IMR-90 (cell line): ENCODE data around the gene SV2C. TPM values are rescaled to one million over a fixed set of nuclear protein-coding genes. Genes with fewer than 3 reads are reported as not detected.

Experiments
- ATAC-seq: fragments of 200-7000 bp; cut with Tn5 transposase; 2 replicates; pipeline ENCODE4 v1.9.1; 2020; ENCODE audit warnings: low read depth, mild to moderate bottlenecking, moderate library complexity
- BruUV-seq: library from RNA; stranded (reverse); fragments of 400-500 nt; replicated peaks from 2 replicates; lab custom pipeline; 2021; lab: Mats Ljungman, UMichigan
- CTCF ChIA-PET: fragments of 300-600 bp; formaldehyde crosslinking; extraction: SDS; loops from one replicate; lab custom pipeline; 2021; ENCODE audit warnings: antibody characterized with exemption; lab: Yijun Ruan, JAX
- POLR2A ChIA-PET: fragments of 300-600 bp; sonication (Branson Sonifier 250); formaldehyde crosslinking; loops from one replicate; lab custom pipeline; 2022; ENCODE audit warnings: antibody characterized with exemption; ENCODE audit not compliant: unreplicated experiment; lab: Charles Lee
- DNase-seq: peaks from one replicate; pipeline ENCODE4 v3.0.0; 2013
- H2AFZ ChIP-seq: replicated peaks from 2 replicates; pipeline ENCODE3; 2013; ENCODE audit warnings: low read length, mild to moderate bottlenecking; ENCODE audit not compliant: poor library complexity
- H2AK5ac ChIP-seq: 2 replicates; pipeline ENCODE4 v1.6.1; 2013; ENCODE audit warnings: low read depth, low read length, inconsistent platforms
- H2AK9ac ChIP-seq: replicated peaks from 2 replicates; pipeline ENCODE3; 2013; ENCODE audit warnings: mild to moderate bottlenecking, low read depth, low read length, moderate library complexity; ENCODE audit not compliant: poor library complexity
- H2BK120ac ChIP-seq: 2 replicates; pipeline ENCODE4 v1.6.1; 2013; ENCODE audit warnings: low read depth, low read length, inconsistent platforms
- H2BK15ac ChIP-seq: 3 replicates; pipeline ENCODE4 v1.6.1; 2013; ENCODE audit warnings: low read depth, low read length, inconsistent platforms
- H2BK20ac ChIP-seq: 2 replicates; pipeline ENCODE4 v1.6.1; 2013; ENCODE audit warnings: low read depth, mild to moderate bottlenecking, inconsistent platforms, low read length, moderate library complexity
- H2BK5ac ChIP-seq: 2 replicates; pipeline ENCODE4 v1.6.1; 2013; ENCODE audit warnings: mild to moderate bottlenecking, low read depth, low read length, inconsistent platforms; ENCODE audit not compliant: poor library complexity, severe bottlenecking
- H3K14ac ChIP-seq: replicated peaks from 2 replicates; pipeline ENCODE4 v1.6.1; 2013; ENCODE audit warnings: low read depth, low read length, inconsistent platforms
- H3K18ac ChIP-seq: 2 replicates; pipeline ENCODE4 v1.6.1; 2013; ENCODE audit warnings: low read depth, low read length, control low read depth
- H3K23ac ChIP-seq: 2 replicates; pipeline ENCODE4 v1.6.1; 2013; ENCODE audit warnings: low read depth, low read length, inconsistent platforms
- H3K27ac ChIP-seq: 2 replicates; pipeline ENCODE4 v1.5.1; 2013; ENCODE audit warnings: mild to moderate bottlenecking, control low read depth, low read length; ENCODE audit not compliant: insufficient read depth
- H3K27me3 ChIP-seq: 2 replicates; pipeline ENCODE4 v1.6.1; 2013; ENCODE audit warnings: low read length; ENCODE audit not compliant: control insufficient read depth, insufficient read depth
- H3K36me3 ChIP-seq: 2 replicates; pipeline ENCODE4 v1.6.1; 2013; ENCODE audit warnings: low read length, mixed read lengths; ENCODE audit not compliant: control insufficient read depth, insufficient read depth
- H3K4ac ChIP-seq: 2 replicates; pipeline ENCODE4 v1.6.1; 2013; ENCODE audit warnings: low read depth, low read length, inconsistent platforms
- H3K4me1 ChIP-seq: 2 replicates; pipeline ENCODE4 v1.6.1; 2013; ENCODE audit warnings: low read length, mixed read lengths; ENCODE audit not compliant: control insufficient read depth, insufficient read depth
- H3K4me2 ChIP-seq: 2 replicates; pipeline ENCODE4 v1.6.1; 2013; ENCODE audit warnings: low read depth, mild to moderate bottlenecking, control low read depth, low read length, moderate library complexity
- H3K4me3 ChIP-seq: 2 replicates; pipeline ENCODE4 v1.5.1; 2013; ENCODE audit warnings: low read depth, mild to moderate bottlenecking, control low read depth, low read length, moderate library complexity; ENCODE audit not compliant: insufficient read depth
- H3K56ac ChIP-seq: 2 replicates; pipeline ENCODE4 v1.6.1; 2013; ENCODE audit warnings: low read length, inconsistent platforms; ENCODE audit not compliant: insufficient read depth; ENCODE audit errors: extremely low read depth
- H3K79me1 ChIP-seq, 2 experiments: 2 replicates each; pipeline ENCODE4 v1.6.1; 2013; ENCODE audit warnings: low read length in 2 of 2, inconsistent platforms in 1 of 2, low read depth in 1 of 2
- H3K9ac ChIP-seq: 2 replicates; pipeline ENCODE4 v1.6.1; 2013; ENCODE audit warnings: low read depth, low read length, control low read depth
- H3K9me1 ChIP-seq: 2 replicates; pipeline ENCODE4 v1.6.1; 2013; ENCODE audit warnings: low read length, inconsistent platforms; ENCODE audit not compliant: insufficient read depth
- H3K9me3 ChIP-seq: 2 replicates; pipeline ENCODE4 v1.6.1; 2013; ENCODE audit warnings: low read length; ENCODE audit not compliant: control insufficient read depth, insufficient read depth
- H4K20me1 ChIP-seq: 2 replicates; pipeline ENCODE4 v1.6.1; 2013; ENCODE audit warnings: low read length, inconsistent platforms; ENCODE audit not compliant: insufficient read depth
- H4K5ac ChIP-seq: 2 replicates; pipeline ENCODE4 v1.6.1; 2013; ENCODE audit warnings: mild to moderate bottlenecking, low read depth, low read length, control low read depth
- H4K8ac ChIP-seq, 2 experiments: 2 replicates each; pipeline ENCODE4 v1.6.1; 2013; ENCODE audit warnings: low read depth in 2 of 2, low read length in 2 of 2, control low read depth in 1 of 2, inconsistent platforms in 1 of 2
- H4K91ac ChIP-seq: 2 replicates; pipeline ENCODE4 v1.6.1; 2013; ENCODE audit warnings: low read depth, low read length, inconsistent platforms; ENCODE audit not compliant: insufficient read depth
- BHLHE40 ChIP-seq: fragments of 150-350 bp; IDR thresholded peaks from 2 replicates; pipeline ENCODE4 v1.6.1; 2016; ENCODE audit warnings: mild to moderate bottlenecking, low read depth, low read length
- CEBPB ChIP-seq: IDR thresholded peaks from 2 replicates; pipeline ENCODE4 v1.6.1; 2012; ENCODE audit warnings: low read depth, low read length, improper control_type of control experiment
- CHD1 ChIP-seq: IDR thresholded peaks from 2 replicates; pipeline ENCODE4 v1.6.1; 2012; ENCODE audit warnings: low read depth, low read length, improper control_type of control experiment
- FOS ChIP-seq: fragments of 150-350 bp; IDR thresholded peaks from 2 replicates; pipeline ENCODE4 v1.6.1; 2016; ENCODE audit warnings: low read depth, low read length
- MAFK ChIP-seq: IDR thresholded peaks from 2 replicates; pipeline ENCODE4 v1.6.1; 2012; ENCODE audit warnings: low read depth, low read length, improper control_type of control experiment
- MAZ ChIP-seq: IDR thresholded peaks from 2 replicates; pipeline ENCODE4 v1.6.1; 2012; ENCODE audit warnings: low read depth, mild to moderate bottlenecking, low read length, improper control_type of control experiment, moderate library complexity, borderline replicate concordance
- MXI1 ChIP-seq: IDR thresholded peaks from 2 replicates; pipeline ENCODE4 v1.6.1; 2012; ENCODE audit warnings: low read depth, mild to moderate bottlenecking, low read length, moderate library complexity, borderline replicate concordance
- NFE2L2 ChIP-seq: fragments of 150-350 bp; IDR thresholded peaks from 2 replicates; pipeline ENCODE4 v1.6.1; 2016; ENCODE audit warnings: low read depth, mild to moderate bottlenecking, low read length
- POLR2A ChIP-seq: IDR thresholded peaks from 2 replicates; pipeline ENCODE4 v1.6.1; 2012; ENCODE audit warnings: mild to moderate bottlenecking, low read depth, low read length
- RAD21 ChIP-seq: IDR thresholded peaks from 2 replicates; pipeline ENCODE4 v1.6.1; 2012; ENCODE audit warnings: low read length, improper control_type of control experiment
- RCOR1 ChIP-seq: IDR thresholded peaks from 2 replicates; pipeline ENCODE4 v1.6.1; 2012; ENCODE audit warnings: mild to moderate bottlenecking, low read length, improper control_type of control experiment; ENCODE audit not compliant: insufficient replicate concordance
- RFX5 ChIP-seq: IDR thresholded peaks from 2 replicates; pipeline ENCODE4 v1.8.0; 2012; ENCODE audit warnings: low read depth, mild to moderate bottlenecking, low read length, moderate library complexity
- SMC3 ChIP-seq: fragments of 150-350 bp; IDR thresholded peaks from 2 replicates; pipeline ENCODE4 v1.6.1; 2016; ENCODE audit warnings: low read depth, mild to moderate bottlenecking, antibody characterized with exemption, low read length, moderate library complexity
- dilution Hi-C: fragments of 300-500 bp; cut with HindIII; formaldehyde crosslinking; loops from one replicate; pipeline ENCODE4 v1.14.3; 2018; ENCODE audit warnings: low sequenced_read_pairs; ENCODE audit not compliant: unreplicated experiment
- in situ Hi-C: fragments of 300-500 bp; cut with MboI; formaldehyde crosslinking; loops from 3 replicates; pipeline ENCODE4 v1.14.3; 2019; ENCODE audit warnings: low sequenced_read_pairs, inconsistent platforms, mixed read lengths
- intact Hi-C: fragments of 100-400 bp; cut with micrococcal nuclease; formaldehyde crosslinking; loops from 2 replicates; pipeline ENCODE4 v1.10.0; 2022
- polyA plus RNA-seq, 3 experiments: library from polyadenylated mRNA; depleted of rRNA; stranded (reverse); fragments of >200 nt; gene quantifications; 2 replicates each; pipeline ENCODE4 v1.2.3, GENCODE V29; 2012; ENCODE audit warnings: low replicate concordance in 1 of 3
- total RNA-seq: library from RNA; depleted of rRNA; stranded (reverse); fragments of >200 nt; gene quantifications from 2 replicates; pipeline ENCODE4 v1.2.3, GENCODE V29; 2012
- TF ChIP-seq, protein P1 (sequence below): fragments of 150-350 bp; IDR thresholded peaks from 2 replicates; pipeline ENCODE4 v1.6.1; 2017; ENCODE audit warnings: mild to moderate bottlenecking, antibody characterized with exemption, low read length, low read depth
- TF ChIP-seq, protein P2 (sequence below): conservative IDR thresholded peaks from 2 replicates; pipeline ENCODE4 v1.5.1; 2012; ENCODE audit warnings: mild to moderate bottlenecking, low read depth, low read length, improper control_type of control experiment
- TF ChIP-seq, protein P3 (sequence below): fragments of 150-350 bp; IDR thresholded peaks from 2 replicates; pipeline ENCODE4 v1.6.1; 2016; ENCODE audit warnings: low read depth, mild to moderate bottlenecking, low read length, moderate library complexity, borderline replicate concordance

The SV2C gene
- total and polyA plus RNA-seq, 2 of the 4 experiments (the other 2 are of a cell fraction) = not detected

DNA sequence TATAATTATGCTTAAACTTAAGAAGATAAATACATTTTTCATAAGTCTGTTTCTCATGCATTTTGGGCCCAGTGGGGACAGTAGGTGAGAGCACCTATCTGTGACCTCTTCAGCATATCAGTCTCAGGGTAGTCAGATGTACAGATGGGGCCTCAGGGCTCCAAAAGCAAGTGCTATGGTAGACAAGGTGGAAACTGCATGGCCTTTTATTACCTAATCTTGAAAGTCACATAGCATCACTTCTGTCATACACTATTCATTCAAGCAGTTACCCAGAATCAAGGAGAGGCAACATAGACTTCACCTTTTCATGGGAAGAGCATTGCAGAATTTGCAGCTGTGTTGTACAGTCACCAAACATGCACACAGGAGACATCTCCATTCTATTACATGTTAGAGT, 94.8 kb downstream of the SV2C start:
- BruUV-seq = no TSS peak
- dilution Hi-C loops (no loop called here), intact Hi-C loops (no loop called here)

More for the DNA sequence above, 94.8 kb downstream of the SV2C start:
- DNase-seq = no peak
- Histone ChIP-seq H3K4me3 (no peak overlapping the region), H3K79me1 (no peaks in the 10 kb centered on the region), H3K27ac (no peak overlapping the region), H2BK15ac (no peak overlapping the region), H2AK5ac (no peak overlapping the region), H3K27me3 (no peaks in the 10 kb centered on the region), H3K18ac (no peak overlapping the region), H3K14ac (no peak overlapping the region), H2BK5ac (no peak overlapping the region), H2AK9ac (no peak overlapping the region), H3K9me1 (no peaks in the 10 kb centered on the region), H3K56ac (no peak overlapping the region), H4K5ac (no peak overlapping the region), H3K9ac (no peak overlapping the region), H2BK120ac (no peak overlapping the region), H3K23ac (no peak overlapping the region), H3K4ac (no peak overlapping the region), H3K4me2 (no peak overlapping the region), H2AFZ (no peak overlapping the region), H4K8ac (no peak overlapping the region), H3K9me3 (no peaks in the 10 kb centered on the region), H3K36me3 (no peaks in the 10 kb centered on the region), H4K91ac (no peak overlapping the region), H2BK20ac (no peak overlapping the region), H4K20me1 (no peaks in the 10 kb centered on the region), H3K4me1 (no peaks in the 10 kb centered on the region)
- TF ChIP-seq MXI1 = no peak
- TF ChIP-seq SMC3 = no peak
- no peak for TF ChIP-seq CEBPB
- no peak for TF ChIP-seq POLR2A
- no peak for TF ChIP-seq RAD21
- no peak for TF ChIP-seq NFE2L2
- TF ChIP-seq CHD1 = no peak
- TF ChIP-seq, protein P1, sequence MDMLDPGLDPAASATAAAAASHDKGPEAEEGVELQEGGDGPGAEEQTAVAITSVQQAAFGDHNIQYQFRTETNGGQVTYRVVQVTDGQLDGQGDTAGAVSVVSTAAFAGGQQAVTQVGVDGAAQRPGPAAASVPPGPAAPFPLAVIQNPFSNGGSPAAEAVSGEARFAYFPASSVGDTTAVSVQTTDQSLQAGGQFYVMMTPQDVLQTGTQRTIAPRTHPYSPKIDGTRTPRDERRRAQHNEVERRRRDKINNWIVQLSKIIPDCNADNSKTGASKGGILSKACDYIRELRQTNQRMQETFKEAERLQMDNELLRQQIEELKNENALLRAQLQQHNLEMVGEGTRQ = no peak
- TF ChIP-seq BHLHE40 = no peak
- TF ChIP-seq MAFK = no peak
- no peak for TF ChIP-seq MAZ
- TF ChIP-seq, protein P2, sequence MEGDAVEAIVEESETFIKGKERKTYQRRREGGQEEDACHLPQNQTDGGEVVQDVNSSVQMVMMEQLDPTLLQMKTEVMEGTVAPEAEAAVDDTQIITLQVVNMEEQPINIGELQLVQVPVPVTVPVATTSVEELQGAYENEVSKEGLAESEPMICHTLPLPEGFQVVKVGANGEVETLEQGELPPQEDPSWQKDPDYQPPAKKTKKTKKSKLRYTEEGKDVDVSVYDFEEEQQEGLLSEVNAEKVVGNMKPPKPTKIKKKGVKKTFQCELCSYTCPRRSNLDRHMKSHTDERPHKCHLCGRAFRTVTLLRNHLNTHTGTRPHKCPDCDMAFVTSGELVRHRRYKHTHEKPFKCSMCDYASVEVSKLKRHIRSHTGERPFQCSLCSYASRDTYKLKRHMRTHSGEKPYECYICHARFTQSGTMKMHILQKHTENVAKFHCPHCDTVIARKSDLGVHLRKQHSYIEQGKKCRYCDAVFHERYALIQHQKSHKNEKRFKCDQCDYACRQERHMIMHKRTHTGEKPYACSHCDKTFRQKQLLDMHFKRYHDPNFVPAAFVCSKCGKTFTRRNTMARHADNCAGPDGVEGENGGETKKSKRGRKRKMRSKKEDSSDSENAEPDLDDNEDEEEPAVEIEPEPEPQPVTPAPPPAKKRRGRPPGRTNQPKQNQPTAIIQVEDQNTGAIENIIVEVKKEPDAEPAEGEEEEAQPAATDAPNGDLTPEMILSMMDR = no peak
- no peak for TF ChIP-seq RFX5
- TF ChIP-seq, protein P3, sequence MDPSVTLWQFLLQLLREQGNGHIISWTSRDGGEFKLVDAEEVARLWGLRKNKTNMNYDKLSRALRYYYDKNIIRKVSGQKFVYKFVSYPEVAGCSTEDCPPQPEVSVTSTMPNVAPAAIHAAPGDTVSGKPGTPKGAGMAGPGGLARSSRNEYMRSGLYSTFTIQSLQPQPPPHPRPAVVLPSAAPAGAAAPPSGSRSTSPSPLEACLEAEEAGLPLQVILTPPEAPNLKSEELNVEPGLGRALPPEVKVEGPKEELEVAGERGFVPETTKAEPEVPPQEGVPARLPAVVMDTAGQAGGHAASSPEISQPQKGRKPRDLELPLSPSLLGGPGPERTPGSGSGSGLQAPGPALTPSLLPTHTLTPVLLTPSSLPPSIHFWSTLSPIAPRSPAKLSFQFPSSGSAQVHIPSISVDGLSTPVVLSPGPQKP = no peak
- TF ChIP-seq RCOR1 = no peak
- no peak for TF ChIP-seq FOS
- CTCF ChIA-PET = no interaction called here
- in situ Hi-C loops = no loop called here
- POLR2A ChIA-PET = no interaction called here
- no peak for ATAC-seq
